Mesendoderm (in vitro differentiated cells): ENCODE results near the gene LIPK.

Source experiments
- DNase-seq: peaks from one replicate; pipeline ENCODE4 v3.0.0; 2013
- H2AK5ac ChIP-seq: 2 replicates; pipeline ENCODE4 v1.6.1; 2013; ENCODE audit warnings: low read length, inconsistent platforms
- H2BK120ac ChIP-seq: 2 replicates; pipeline ENCODE4 v1.6.1; 2013; ENCODE audit warnings: low read depth, mild to moderate bottlenecking, low read length, moderate library complexity, mixed read lengths
- H2BK15ac ChIP-seq: replicated peaks from 2 replicates; pipeline ENCODE4 v1.6.1; 2013; ENCODE audit warnings: low read depth, mild to moderate bottlenecking, moderate library complexity
- H2BK5ac ChIP-seq: 2 replicates; pipeline ENCODE4 v1.6.1; 2013; ENCODE audit warnings: low read length, inconsistent platforms
- H3K18ac ChIP-seq: 2 replicates; pipeline ENCODE4 v1.6.1; 2013; ENCODE audit warnings: mild to moderate bottlenecking, low read length, mixed read lengths
- H3K23ac ChIP-seq: one replicate; pipeline ENCODE4 v1.6.1; 2013; ENCODE audit warnings: low read length
- H3K27ac ChIP-seq: 2 replicates; pipeline ENCODE4 v1.5.1; 2013; ENCODE audit warnings: low read depth, mild to moderate bottlenecking, inconsistent platforms, low read length, moderate library complexity
- H3K27me3 ChIP-seq: 2 replicates; pipeline ENCODE4 v1.6.1; 2013; ENCODE audit warnings: low read length, control low read depth, mild to moderate bottlenecking, inconsistent platforms; ENCODE audit not compliant: insufficient read depth, poor library complexity
- H3K36me3 ChIP-seq: 2 replicates; pipeline ENCODE4 v1.6.1; 2013; ENCODE audit warnings: low read length, inconsistent platforms; ENCODE audit not compliant: control insufficient read depth, insufficient read depth
- H3K4ac ChIP-seq: one replicate; pipeline ENCODE4 v1.6.1; 2013; ENCODE audit warnings: low read depth, mild to moderate bottlenecking, low read length, moderate library complexity
- H3K4me1 ChIP-seq: 2 replicates; pipeline ENCODE4 v1.6.1; 2013; ENCODE audit warnings: low read depth, low read length, inconsistent platforms; ENCODE audit not compliant: control insufficient read depth
- H3K4me2 ChIP-seq: 2 replicates; pipeline ENCODE4 v1.6.1; 2013; ENCODE audit warnings: low read length
- H3K4me3 ChIP-seq: 2 replicates; pipeline ENCODE4 v1.5.1; 2013; ENCODE audit warnings: mild to moderate bottlenecking, low read length
- H3K56ac ChIP-seq: one replicate; pipeline ENCODE4 v1.6.1; 2013; ENCODE audit warnings: low read length
- H3K79me1 ChIP-seq: 2 replicates; pipeline ENCODE4 v1.6.1; 2013; ENCODE audit warnings: low read length, inconsistent platforms
- H3K79me2 ChIP-seq: 2 replicates; pipeline ENCODE4 v1.6.1; 2013; ENCODE audit warnings: mild to moderate bottlenecking, low read length; ENCODE audit not compliant: control insufficient read depth, insufficient read depth
- H3K9ac ChIP-seq: 2 replicates; pipeline ENCODE4 v1.6.1; 2013; ENCODE audit warnings: low read length, inconsistent platforms
- H4K5ac ChIP-seq: one replicate; pipeline ENCODE4 v1.6.1; 2013; ENCODE audit warnings: low read length
- H4K8ac ChIP-seq: one replicate; pipeline ENCODE4 v1.6.1; 2013; ENCODE audit warnings: low read depth, mild to moderate bottlenecking, control low read depth, low read length, moderate library complexity
- WGBS: extraction: QIAGEN DNeasy Blood & Tissue Kit; methylation state at CpG from one replicate; pipeline ENCODE4 v1.1.7; 2013; ENCODE audit warnings: low lambda C conversion rate, missing lambda C conversion rate; ENCODE audit not compliant: insufficient coverage; ENCODE audit errors: extremely low coverage; 5-methylcytosine and 5-hydroxymethylcytosine counted together

LIPK gene

DNA sequence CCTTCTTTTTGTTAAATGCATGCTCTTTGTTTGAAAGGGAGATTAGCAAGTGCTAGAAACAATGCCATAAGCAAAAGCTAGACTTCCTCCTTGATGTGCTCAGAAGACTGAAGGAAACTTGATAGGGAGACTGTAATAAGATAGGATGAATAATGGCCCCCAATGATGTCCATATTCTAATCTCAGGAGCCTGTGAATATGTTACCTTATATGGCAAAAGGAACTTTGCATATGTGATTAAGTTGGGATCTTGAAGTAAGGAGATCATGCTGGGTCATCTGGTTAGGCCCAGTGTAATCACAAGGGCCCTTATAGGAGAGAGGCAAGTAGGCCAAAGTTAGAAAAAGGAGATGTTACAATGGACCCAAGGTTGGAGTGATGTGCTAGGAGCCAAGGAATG is 82.9 kb downstream of the LIPK start:
- Histone ChIP-seq H2BK5ac (no peak overlapping the region), H2AK5ac (no peak overlapping the region), H3K23ac (no peak overlapping the region), H3K4me3 (no peak overlapping the region), H4K8ac (no peak overlapping the region), H3K18ac (no peak overlapping the region), H3K4me2 (no peak overlapping the region), H3K27me3 (no peaks in the 10 kb centered on the region), H2BK120ac (no peak overlapping the region), H3K4ac (no peak overlapping the region), H2BK15ac (no peak overlapping the region), H3K27ac (no peak overlapping the region), H4K5ac (no peak overlapping the region), H3K79me2 (no peaks in the 10 kb centered on the region), H3K4me1 (no peaks in the 10 kb centered on the region), H3K56ac (no peak overlapping the region), H3K9ac (no peak overlapping the region), H3K79me1 (no peaks in the 10 kb centered on the region), H3K36me3 (no peaks in the 10 kb centered on the region)
- peak; percentile 19 for DNase-seq

DNA sequence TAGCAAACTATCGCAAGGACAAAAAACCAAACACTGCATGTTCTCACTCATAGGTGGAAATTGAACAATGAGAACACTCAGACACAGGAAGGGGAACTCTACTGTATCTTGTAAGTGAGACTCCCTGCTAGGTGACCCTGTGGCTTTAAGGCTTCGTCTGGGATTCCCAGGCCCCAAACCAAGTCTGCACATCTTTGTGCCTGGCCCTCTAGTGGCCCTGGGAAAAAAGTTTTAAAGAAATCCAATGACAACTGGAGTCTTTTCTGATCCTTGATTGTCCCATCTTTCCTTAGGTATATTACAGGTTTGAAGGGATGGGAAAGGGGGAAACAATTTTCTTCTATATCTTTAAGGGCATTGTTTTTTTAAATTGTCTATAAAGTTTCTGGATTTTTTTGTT is 85.9 kb downstream of the LIPK start:
- Histone ChIP-seq H2BK120ac (no peak overlapping the region), H3K4me2 (no peak overlapping the region), H2BK5ac (no peak overlapping the region), H3K23ac (no peak overlapping the region), H3K18ac (no peak overlapping the region), H3K9ac (no peak overlapping the region), H3K4me1 (no peaks in the 10 kb centered on the region), H3K79me1 (no peaks in the 10 kb centered on the region), H3K27me3 (no peaks in the 10 kb centered on the region), H3K4me3 (no peak overlapping the region), H3K36me3 (no peaks in the 10 kb centered on the region), H3K27ac (no peak overlapping the region), H3K56ac (no peak overlapping the region), H4K8ac (no peak overlapping the region), H2AK5ac (no peak overlapping the region), H4K5ac (no peak overlapping the region), H3K79me2 (no peaks in the 10 kb centered on the region), H2BK15ac (no peak overlapping the region), H3K4ac (no peak overlapping the region)
- WGBS, result no CpG with 5 or more reads among the region's 2 CpGs
- DNase-seq, result peak; percentile 87

DNA sequence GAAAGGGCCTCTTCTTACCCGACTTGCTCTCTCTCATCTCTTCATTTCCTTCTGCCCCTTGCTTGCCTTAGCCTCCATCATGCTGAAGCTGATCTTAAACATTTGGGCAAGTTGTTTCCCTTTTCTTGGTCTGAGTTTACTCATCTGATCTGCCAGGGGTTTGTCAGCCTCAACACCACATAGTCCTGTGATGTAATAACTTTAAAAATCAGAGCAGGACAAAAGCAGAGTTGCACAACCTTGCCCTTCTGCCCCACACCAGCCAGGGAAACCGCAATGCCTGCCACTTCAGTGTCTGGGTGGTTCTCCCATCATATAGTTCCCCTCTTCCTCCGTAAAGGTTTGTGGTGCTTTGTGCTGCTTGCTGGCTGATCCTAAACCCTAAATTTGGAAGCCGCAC is 86.6 kb downstream of the LIPK start:
- no peak overlapping the region for H3K27ac ChIP-seq
- H4K5ac ChIP-seq, result no peak overlapping the region
- no peaks in the 10 kb centered on the region for H3K79me1 ChIP-seq
- no peak overlapping the region for H3K9ac ChIP-seq
- no peaks in the 10 kb centered on the region for H3K79me2 ChIP-seq
- H3K56ac ChIP-seq, result no peak overlapping the region
- no peak overlapping the region for H3K4me2 ChIP-seq
- H3K27me3 ChIP-seq, result no peaks in the 10 kb centered on the region
- DNase-seq, result no peak
- H3K4ac ChIP-seq, result no peak overlapping the region
- no CpG with 5 or more reads among the region's 4 CpGs for WGBS
- no peak overlapping the region for H4K8ac ChIP-seq
- no peaks in the 10 kb centered on the region for H3K4me1 ChIP-seq
- no peak overlapping the region for H2BK15ac ChIP-seq
- H3K23ac ChIP-seq, result no peak overlapping the region
- no peak overlapping the region for H2BK120ac ChIP-seq
- no peak overlapping the region for H3K18ac ChIP-seq
- H3K36me3 ChIP-seq, result no peaks in the 10 kb centered on the region
- no peak overlapping the region for H2BK5ac ChIP-seq
- no peak overlapping the region for H3K4me3 ChIP-seq
- no peak overlapping the region for H2AK5ac ChIP-seq

DNA sequence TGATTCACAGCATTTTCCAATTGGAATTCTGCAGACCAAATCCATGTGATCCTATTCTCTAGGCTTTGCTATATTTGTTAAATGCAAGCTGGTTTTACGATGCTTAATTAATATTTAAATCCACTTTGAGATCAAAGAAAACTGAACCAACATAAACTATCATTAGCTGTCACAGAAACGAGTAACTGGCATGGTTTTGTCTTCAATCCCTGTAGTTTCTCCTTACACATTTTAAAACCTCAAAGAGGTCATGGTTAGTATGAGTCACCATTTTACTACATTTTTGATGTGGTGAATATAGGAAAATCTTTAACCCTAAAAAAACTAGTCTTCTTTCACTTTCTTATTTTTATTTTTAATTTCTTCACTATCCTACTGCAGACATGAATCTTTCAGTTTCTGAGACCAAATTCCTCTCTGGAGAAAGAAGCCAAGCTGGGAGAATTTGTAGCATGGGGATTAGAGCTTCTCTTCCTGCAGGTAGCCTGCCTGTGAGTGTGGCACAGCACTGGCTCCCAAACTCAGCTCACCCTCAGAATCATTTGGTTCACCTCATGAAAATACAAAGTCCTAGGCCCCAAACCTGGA is 87.8 kb downstream of the LIPK start:
- Histone ChIP-seq H3K4ac (no peak overlapping the region), H3K36me3 (no peaks in the 10 kb centered on the region), H3K56ac (no peak overlapping the region), H3K4me2 (no peak overlapping the region), H3K27me3 (no peaks in the 10 kb centered on the region), H3K23ac (no peak overlapping the region), H3K4me1 (no peaks in the 10 kb centered on the region), H4K8ac (no peak overlapping the region), H3K9ac (no peak overlapping the region), H3K79me1 (no peaks in the 10 kb centered on the region), H2BK5ac (no peak overlapping the region), H3K4me3 (no peak overlapping the region), H3K27ac (no peak overlapping the region), H2BK15ac (no peak overlapping the region), H4K5ac (no peak overlapping the region), H2AK5ac (no peak overlapping the region), H3K79me2 (no peaks in the 10 kb centered on the region), H2BK120ac (no peak overlapping the region), H3K18ac (no peak overlapping the region)
- WGBS, result no CpG with 5 or more reads among the region's 2 CpGs
- no peak for DNase-seq

DNA sequence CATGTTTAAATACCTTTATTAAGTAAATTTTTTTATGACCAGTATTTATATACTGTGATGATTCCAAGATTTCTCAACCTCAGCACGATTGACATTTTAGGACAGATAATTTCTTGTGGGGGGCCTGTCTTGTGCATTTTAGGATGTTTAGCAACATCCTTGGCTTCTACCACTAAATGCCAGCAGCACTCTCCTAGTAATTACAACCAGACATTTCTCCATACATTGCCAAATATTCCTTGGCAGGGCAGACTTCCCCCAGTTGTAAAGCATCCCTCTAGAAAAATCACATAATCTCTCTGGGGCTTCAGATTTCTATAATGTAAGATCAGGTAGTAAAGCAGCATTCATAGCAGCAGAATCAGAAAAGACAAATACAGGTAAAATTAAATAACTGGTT is 88.7 kb downstream of the LIPK start:
- H4K8ac ChIP-seq, result no peak overlapping the region
- H2BK120ac ChIP-seq, result no peak overlapping the region
- H2BK5ac ChIP-seq, result no peak overlapping the region
- no peak overlapping the region for H2AK5ac ChIP-seq
- no peak overlapping the region for H3K4me3 ChIP-seq
- no peaks in the 10 kb centered on the region for H3K27me3 ChIP-seq
- no peaks in the 10 kb centered on the region for H3K79me1 ChIP-seq
- H3K36me3 ChIP-seq, result no peaks in the 10 kb centered on the region
- H3K23ac ChIP-seq, result no peak overlapping the region
- H3K18ac ChIP-seq, result no peak overlapping the region
- no peak overlapping the region for H3K9ac ChIP-seq
- DNase-seq, result no peak
- H3K79me2 ChIP-seq, result no peaks in the 10 kb centered on the region
- no peak overlapping the region for H2BK15ac ChIP-seq
- no peak overlapping the region for H3K56ac ChIP-seq
- H4K5ac ChIP-seq, result no peak overlapping the region
- no peaks in the 10 kb centered on the region for H3K4me1 ChIP-seq
- no peak overlapping the region for H3K27ac ChIP-seq
- no peak overlapping the region for H3K4ac ChIP-seq
- no CpG with 5 or more reads among the region's 1 CpG for WGBS
- no peak overlapping the region for H3K4me2 ChIP-seq
